ENCODE measurements around the gene USP33. TPM values are rescaled to one million over a fixed set of nuclear protein-coding genes. Genes with fewer than 3 reads are reported as not detected.

The USP33 gene
- total and polyA plus RNA-seq, 2 of the 13 experiments (the other 11 are each of a cell fraction or from before 2014, with no cell fraction given): 32.0 to 49.1 TPM

DNA sequence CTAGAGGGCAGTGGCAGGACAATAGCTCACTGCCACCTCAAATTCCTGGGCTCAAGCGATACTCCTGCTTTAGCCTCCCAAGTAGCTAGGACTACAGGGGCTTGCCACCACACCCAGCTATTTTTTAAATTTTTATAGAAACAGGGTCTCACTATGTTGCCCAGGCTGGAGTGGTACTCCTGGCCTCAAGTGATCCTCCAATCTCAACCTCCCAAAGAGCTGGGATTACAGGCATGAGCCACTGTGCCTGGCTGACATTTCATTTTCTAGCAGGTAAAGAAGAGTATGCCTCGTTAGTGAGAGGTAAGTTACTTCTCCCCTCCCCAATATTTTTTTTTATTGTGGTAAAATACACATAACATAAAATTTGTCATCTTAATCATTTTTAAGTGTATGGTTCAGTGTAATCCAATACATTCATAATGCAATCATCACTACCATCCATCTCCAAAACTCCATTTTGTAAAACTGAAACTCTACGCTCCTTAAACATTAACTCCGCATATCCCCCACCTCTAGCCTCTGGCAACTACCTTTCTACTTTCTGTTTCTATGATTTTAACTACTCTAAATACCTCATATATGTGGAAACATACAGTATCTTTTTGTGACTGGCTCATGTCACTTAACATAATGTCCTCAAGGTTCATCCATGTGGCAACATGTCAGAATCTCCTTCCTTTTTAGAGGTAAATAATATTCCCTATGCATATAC lies 99.6 kb downstream of the USP33 start:
- Histone ChIP-seq H2AFZ (ENCODE audit: low read length) (no peak overlapping the region), H4K20me1 (ENCODE audit: insufficient read depth, low read length) (peaks cover 46% of the 10 kb centered on the region), H3K4me1 (ENCODE audit: insufficient read depth, low read length) (peaks cover 52% of the 10 kb centered on the region), H3K36me3 (replicated peaks in 1 of 2; ENCODE audit: control insufficient read depth in 1 of 2, insufficient read depth in 2 of 2, low read length in 2 of 2) (no peaks in the 10 kb centered on the region), H3K9ac (ENCODE audit: insufficient read depth, low read depth, low read length) (no peak overlapping the region), H3K27ac (ENCODE audit: extremely low read length, insufficient read depth, low read length) (no peak overlapping the region), H3K27me3 (ENCODE audit: control insufficient read depth in 1 of 2, insufficient read depth in 2 of 2, low read length in 2 of 2) (no peaks in the 10 kb centered on the region), H3K4me2 (ENCODE audit: low read depth, low read length) (no peak overlapping the region), H3K4me3 (replicated peaks in 1 of 3; ENCODE audit: insufficient read depth in 1 of 3, low read depth in 2 of 3, low read length in 3 of 3) (no peak overlapping the region), H3K79me2 (ENCODE audit: insufficient read depth, low read length) (peaks cover 91% of the 10 kb centered on the region), H3K9me3 (ENCODE audit: low read length) (no peaks in the 10 kb centered on the region)
- TF ChIP-seq, protein P1, sequence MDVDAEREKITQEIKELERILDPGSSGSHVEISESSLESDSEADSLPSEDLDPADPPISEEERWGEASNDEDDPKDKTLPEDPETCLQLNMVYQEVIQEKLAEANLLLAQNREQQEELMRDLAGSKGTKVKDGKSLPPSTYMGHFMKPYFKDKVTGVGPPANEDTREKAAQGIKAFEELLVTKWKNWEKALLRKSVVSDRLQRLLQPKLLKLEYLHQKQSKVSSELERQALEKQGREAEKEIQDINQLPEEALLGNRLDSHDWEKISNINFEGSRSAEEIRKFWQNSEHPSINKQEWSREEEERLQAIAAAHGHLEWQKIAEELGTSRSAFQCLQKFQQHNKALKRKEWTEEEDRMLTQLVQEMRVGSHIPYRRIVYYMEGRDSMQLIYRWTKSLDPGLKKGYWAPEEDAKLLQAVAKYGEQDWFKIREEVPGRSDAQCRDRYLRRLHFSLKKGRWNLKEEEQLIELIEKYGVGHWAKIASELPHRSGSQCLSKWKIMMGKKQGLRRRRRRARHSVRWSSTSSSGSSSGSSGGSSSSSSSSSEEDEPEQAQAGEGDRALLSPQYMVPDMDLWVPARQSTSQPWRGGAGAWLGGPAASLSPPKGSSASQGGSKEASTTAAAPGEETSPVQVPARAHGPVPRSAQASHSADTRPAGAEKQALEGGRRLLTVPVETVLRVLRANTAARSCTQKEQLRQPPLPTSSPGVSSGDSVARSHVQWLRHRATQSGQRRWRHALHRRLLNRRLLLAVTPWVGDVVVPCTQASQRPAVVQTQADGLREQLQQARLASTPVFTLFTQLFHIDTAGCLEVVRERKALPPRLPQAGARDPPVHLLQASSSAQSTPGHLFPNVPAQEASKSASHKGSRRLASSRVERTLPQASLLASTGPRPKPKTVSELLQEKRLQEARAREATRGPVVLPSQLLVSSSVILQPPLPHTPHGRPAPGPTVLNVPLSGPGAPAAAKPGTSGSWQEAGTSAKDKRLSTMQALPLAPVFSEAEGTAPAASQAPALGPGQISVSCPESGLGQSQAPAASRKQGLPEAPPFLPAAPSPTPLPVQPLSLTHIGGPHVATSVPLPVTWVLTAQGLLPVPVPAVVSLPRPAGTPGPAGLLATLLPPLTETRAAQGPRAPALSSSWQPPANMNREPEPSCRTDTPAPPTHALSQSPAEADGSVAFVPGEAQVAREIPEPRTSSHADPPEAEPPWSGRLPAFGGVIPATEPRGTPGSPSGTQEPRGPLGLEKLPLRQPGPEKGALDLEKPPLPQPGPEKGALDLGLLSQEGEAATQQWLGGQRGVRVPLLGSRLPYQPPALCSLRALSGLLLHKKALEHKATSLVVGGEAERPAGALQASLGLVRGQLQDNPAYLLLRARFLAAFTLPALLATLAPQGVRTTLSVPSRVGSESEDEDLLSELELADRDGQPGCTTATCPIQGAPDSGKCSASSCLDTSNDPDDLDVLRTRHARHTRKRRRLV (CRISPR knock-in tag; IDR thresholded peaks at IDR 0.05): no peak
- TF ChIP-seq ZNF121 (CRISPR knock-in tag; IDR thresholded peaks at IDR 0.05) (peak; percentile 57; the same call in 1 of the 2 replicates), ZNF737 (CRISPR knock-in tag; IDR thresholded peaks at IDR 0.05; ENCODE audit: borderline replicate concordance) (no peak), NFE2 (CRISPR knock-in tag; IDR thresholded peaks at IDR 0.05) (no peak), HNRNPL (IDR thresholded peaks at IDR 0.05; ENCODE audit: low read depth, low read length) (no peak)
- in situ Hi-C loops (cut with HindIII; ENCODE audit: extremely low pct_ligation_motif_present, low pct_unique_long_range_greater_than_20kb) (no loop called here), intact Hi-C loops (cut with micrococcal nuclease; ENCODE audit: unreplicated experiment) (no loop called here)
- FAIRE-seq: no peak
- ChIA-PET POLR2A (no interaction called here), CTCF (ENCODE audit: low intra/inter-chr PET ratio, low total read pairs) (no interaction called here)
- WGBS (ENCODE audit: low lambda C conversion rate): 97% methylated on average over 4 of the region's 4 CpGs
- no peak for DNase-seq (ENCODE audit: low spot score)
- no TSS peak for BruUV-seq (replicated peaks)
- ATAC-seq: no peak
